ENCODE results near the gene NANS.

The NANS gene

GRCh38 chr9:98038958-98039357, 17.6 kb upstream of the NANS start:
- H3K36me3 ChIP-seq (ENCODE audit: control insufficient read depth, insufficient read depth, low read length): no peaks in the 10 kb centered on the region
- WGBS (ENCODE audit: insufficient coverage, insufficient read length): no CpG with 5 or more reads among the region's 8 CpGs
- no peak overlapping the region for H3K4me3 ChIP-seq (ENCODE audit: low read length)
- H3K4me1 ChIP-seq (ENCODE audit: control insufficient read depth, insufficient read depth, low read length): no peaks in the 10 kb centered on the region
- DNase-seq (ENCODE audit: low read depth, low spot score): no peak
- H3K27me3 ChIP-seq (ENCODE audit: control insufficient read depth, insufficient read depth, low read length): no peaks in the 10 kb centered on the region
- H3K27ac ChIP-seq (ENCODE audit: low read length): no peak overlapping the region
- H3K9me3 ChIP-seq (ENCODE audit: control insufficient read depth, insufficient read depth, low read length): no peaks in the 10 kb centered on the region

- no peak overlapping the region for H3K4me3 ChIP-seq (ENCODE audit: low read length)
- no peak overlapping the region for H3K27ac ChIP-seq (ENCODE audit: low read length)
- no peak for DNase-seq (ENCODE audit: low read depth, low spot score)
- no peaks in the 10 kb centered on the region for H3K27me3 ChIP-seq (ENCODE audit: control insufficient read depth, insufficient read depth, low read length)
- H3K9me3 ChIP-seq (ENCODE audit: control insufficient read depth, insufficient read depth, low read length): no peaks in the 10 kb centered on the region
- no peaks in the 10 kb centered on the region for H3K4me1 ChIP-seq (ENCODE audit: control insufficient read depth, insufficient read depth, low read length)
- no peaks in the 10 kb centered on the region for H3K36me3 ChIP-seq (ENCODE audit: control insufficient read depth, insufficient read depth, low read length)
- WGBS (ENCODE audit: insufficient coverage, insufficient read length): no CpG with 5 or more reads among the region's 10 CpGs
Observed at GRCh38 chr9:98039607-98040017, 16.9 kb upstream of the NANS start.

- WGBS (ENCODE audit: insufficient coverage, insufficient read length): no CpG with 5 or more reads among the region's 6 CpGs
- Histone ChIP-seq H3K27ac (ENCODE audit: low read length) (no peak overlapping the region), H3K9me3 (ENCODE audit: control insufficient read depth, insufficient read depth, low read length) (no peaks in the 10 kb centered on the region), H3K4me3 (ENCODE audit: low read length) (no peak overlapping the region), H3K4me1 (ENCODE audit: control insufficient read depth, insufficient read depth, low read length) (no peaks in the 10 kb centered on the region), H3K36me3 (ENCODE audit: control insufficient read depth, insufficient read depth, low read length) (no peaks in the 10 kb centered on the region), H3K27me3 (ENCODE audit: control insufficient read depth, insufficient read depth, low read length) (no peaks in the 10 kb centered on the region)
- DNase-seq (ENCODE audit: low read depth, low spot score): no peak
Observed at GRCh38 chr9:98040212-98040611, 16.3 kb upstream of the NANS start.

GRCh38 chr9:98043915-98044314, 12.6 kb upstream of the NANS start:
- H3K27me3 ChIP-seq (ENCODE audit: control insufficient read depth, insufficient read depth, low read length): no peaks in the 10 kb centered on the region
- H3K27ac ChIP-seq (ENCODE audit: low read length): no peak overlapping the region
- H3K9me3 ChIP-seq (ENCODE audit: control insufficient read depth, insufficient read depth, low read length): no peaks in the 10 kb centered on the region
- DNase-seq (ENCODE audit: low read depth, low spot score): no peak
- H3K4me1 ChIP-seq (ENCODE audit: control insufficient read depth, insufficient read depth, low read length): no peaks in the 10 kb centered on the region
- no CpG with 5 or more reads among the region's 5 CpGs for WGBS (ENCODE audit: insufficient coverage, insufficient read length)
- H3K36me3 ChIP-seq (ENCODE audit: control insufficient read depth, insufficient read depth, low read length): no peaks in the 10 kb centered on the region
- H3K4me3 ChIP-seq (ENCODE audit: low read length): no peak overlapping the region

DNA sequence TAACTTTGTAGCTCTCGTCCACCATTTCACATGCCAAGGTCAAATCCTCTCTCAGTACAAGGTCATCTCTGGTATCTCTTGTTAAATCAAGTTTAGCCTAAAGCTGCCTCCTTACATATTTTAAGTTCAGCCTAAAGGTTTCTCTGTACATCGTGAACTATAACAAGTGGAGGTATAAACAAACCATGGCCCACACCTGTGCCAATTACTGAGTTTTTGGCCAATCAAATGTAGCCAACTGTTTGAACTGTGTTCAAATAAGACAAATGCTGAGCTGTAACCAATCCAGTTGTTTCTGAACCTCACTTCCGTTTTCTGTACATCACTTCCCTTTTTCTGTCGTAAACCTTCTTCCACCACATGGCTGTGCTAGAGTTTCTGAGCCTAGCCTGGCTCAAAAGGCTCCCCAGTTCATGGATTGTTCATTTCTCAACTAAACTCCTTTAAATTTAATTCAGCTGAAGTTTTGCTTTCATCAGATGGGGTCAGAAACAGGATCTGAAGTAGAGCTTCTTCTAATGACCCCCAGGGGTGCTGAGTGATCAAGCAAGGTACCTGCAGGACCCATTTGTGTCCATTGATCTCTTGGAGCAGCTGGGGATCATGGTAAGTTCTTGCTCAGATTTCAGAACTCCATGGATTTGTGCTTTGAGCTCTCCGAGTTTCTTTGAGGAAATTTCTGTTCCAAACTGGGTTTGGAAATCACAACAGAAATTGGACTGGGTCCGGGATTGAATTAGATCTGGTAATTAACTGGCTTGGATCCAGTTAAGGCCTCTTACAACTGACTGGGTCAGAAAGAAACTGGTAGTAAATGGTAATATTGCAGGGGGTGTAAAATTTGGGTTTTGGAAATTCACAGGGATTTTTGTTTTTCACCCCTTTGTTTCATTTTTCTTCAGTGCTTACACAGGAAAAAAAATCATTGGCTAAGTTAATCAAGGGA, 11.0 kb upstream of the NANS start:
- no CpG with 5 or more reads among the region's 6 CpGs for WGBS (ENCODE audit: insufficient coverage, insufficient read length)
- H3K4me3 ChIP-seq (ENCODE audit: low read length): no peak overlapping the region
- no peaks in the 10 kb centered on the region for H3K9me3 ChIP-seq (ENCODE audit: control insufficient read depth, insufficient read depth, low read length)
- DNase-seq (ENCODE audit: low read depth, low spot score): no peak
- H3K36me3 ChIP-seq (ENCODE audit: control insufficient read depth, insufficient read depth, low read length): no peaks in the 10 kb centered on the region
- H3K27ac ChIP-seq (ENCODE audit: low read length): no peak overlapping the region
- H3K27me3 ChIP-seq (ENCODE audit: control insufficient read depth, insufficient read depth, low read length): no peaks in the 10 kb centered on the region
- no peaks in the 10 kb centered on the region for H3K4me1 ChIP-seq (ENCODE audit: control insufficient read depth, insufficient read depth, low read length)

GRCh38 chr9:98046180-98046543, 10.4 kb upstream of the NANS start:
- WGBS (ENCODE audit: insufficient coverage, insufficient read length): no CpG with 5 or more reads among the region's 9 CpGs
- H3K36me3 ChIP-seq (ENCODE audit: control insufficient read depth, insufficient read depth, low read length): no peaks in the 10 kb centered on the region
- H3K27ac ChIP-seq (ENCODE audit: low read length): no peak overlapping the region
- H3K4me3 ChIP-seq (ENCODE audit: low read length): no peak overlapping the region
- no peaks in the 10 kb centered on the region for H3K9me3 ChIP-seq (ENCODE audit: control insufficient read depth, insufficient read depth, low read length)
- no peaks in the 10 kb centered on the region for H3K27me3 ChIP-seq (ENCODE audit: control insufficient read depth, insufficient read depth, low read length)
- no peaks in the 10 kb centered on the region for H3K4me1 ChIP-seq (ENCODE audit: control insufficient read depth, insufficient read depth, low read length)
- no peak for DNase-seq (ENCODE audit: low read depth, low spot score)

DNA sequence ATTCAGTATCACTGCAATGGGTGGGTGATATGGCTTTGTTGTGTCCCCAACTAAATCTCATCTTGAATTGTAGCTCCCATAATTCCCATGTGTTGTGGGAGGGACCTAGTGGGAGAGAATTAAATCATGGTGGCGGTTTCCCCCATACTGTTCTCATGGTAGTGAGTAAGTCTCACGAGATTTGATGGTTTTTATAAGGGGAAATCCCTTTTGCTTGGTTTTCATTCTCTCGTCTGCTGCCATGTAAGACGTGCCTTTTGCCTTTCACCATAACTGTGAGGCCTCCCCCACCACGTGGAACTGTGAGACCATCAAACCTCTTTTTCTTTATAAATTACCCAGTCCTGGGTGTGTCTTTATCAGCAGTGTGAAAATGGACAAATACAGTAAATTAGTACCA, 9.5 kb upstream of the NANS start:
- DNase-seq (ENCODE audit: low read depth, low spot score): no peak
- Histone ChIP-seq H3K4me1 (ENCODE audit: control insufficient read depth, insufficient read depth, low read length) (no peaks in the 10 kb centered on the region), H3K9me3 (ENCODE audit: control insufficient read depth, insufficient read depth, low read length) (no peaks in the 10 kb centered on the region), H3K27ac (ENCODE audit: low read length) (no peak overlapping the region), H3K27me3 (ENCODE audit: control insufficient read depth, insufficient read depth, low read length) (no peaks in the 10 kb centered on the region), H3K36me3 (ENCODE audit: control insufficient read depth, insufficient read depth, low read length) (no peaks in the 10 kb centered on the region), H3K4me3 (ENCODE audit: low read length) (no peak overlapping the region)
- no CpG with 5 or more reads among the region's 5 CpGs for WGBS (ENCODE audit: insufficient coverage, insufficient read length)

DNA sequence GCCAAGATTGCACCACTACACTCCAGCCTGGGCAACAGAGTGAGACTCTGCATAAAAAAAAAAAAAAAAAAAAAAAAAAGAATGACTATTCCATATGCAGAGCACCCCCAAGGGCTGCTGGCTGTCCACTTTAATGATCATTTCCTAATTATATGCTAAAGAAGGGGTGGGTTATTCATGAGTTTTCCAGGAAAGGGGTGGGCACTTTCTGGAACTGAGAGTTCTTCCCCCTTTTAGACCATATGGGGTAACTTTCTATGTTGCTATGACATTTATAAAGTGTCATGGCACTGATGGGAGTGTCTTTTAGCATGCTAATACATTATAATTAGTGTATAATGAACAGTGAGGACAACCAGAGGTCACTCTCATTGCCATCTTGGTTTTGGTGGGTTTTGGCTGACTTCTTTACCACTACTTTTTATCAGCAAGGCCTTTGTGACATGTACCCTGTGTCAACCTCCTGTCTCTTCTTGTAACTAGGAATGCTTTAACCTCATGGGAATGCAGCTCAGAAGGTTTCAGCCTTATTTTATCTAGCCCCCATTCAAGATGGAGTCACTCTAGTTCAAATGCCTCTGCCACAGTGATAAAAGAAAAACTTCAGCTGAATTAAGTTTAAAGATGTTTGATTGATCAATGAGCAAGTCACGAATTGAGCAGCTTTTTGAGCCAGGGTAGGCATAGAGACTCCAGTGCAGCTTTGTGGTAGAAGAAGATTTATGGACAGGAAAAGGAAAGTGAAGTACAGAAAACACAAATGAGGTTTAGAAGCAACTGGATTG, 7.1 kb upstream of the NANS start:
- no peak overlapping the region for H3K4me3 ChIP-seq (ENCODE audit: low read length)
- no peaks in the 10 kb centered on the region for H3K27me3 ChIP-seq (ENCODE audit: control insufficient read depth, insufficient read depth, low read length)
- H3K4me1 ChIP-seq (ENCODE audit: control insufficient read depth, insufficient read depth, low read length): no peaks in the 10 kb centered on the region
- no peaks in the 10 kb centered on the region for H3K36me3 ChIP-seq (ENCODE audit: control insufficient read depth, insufficient read depth, low read length)
- H3K9me3 ChIP-seq (ENCODE audit: control insufficient read depth, insufficient read depth, low read length): no peaks in the 10 kb centered on the region
- DNase-seq (ENCODE audit: low read depth, low spot score): no peak
- no CpG with 5 or more reads among the region's 1 CpG for WGBS (ENCODE audit: insufficient coverage, insufficient read length)
- no peak overlapping the region for H3K27ac ChIP-seq (ENCODE audit: low read length)

DNA sequence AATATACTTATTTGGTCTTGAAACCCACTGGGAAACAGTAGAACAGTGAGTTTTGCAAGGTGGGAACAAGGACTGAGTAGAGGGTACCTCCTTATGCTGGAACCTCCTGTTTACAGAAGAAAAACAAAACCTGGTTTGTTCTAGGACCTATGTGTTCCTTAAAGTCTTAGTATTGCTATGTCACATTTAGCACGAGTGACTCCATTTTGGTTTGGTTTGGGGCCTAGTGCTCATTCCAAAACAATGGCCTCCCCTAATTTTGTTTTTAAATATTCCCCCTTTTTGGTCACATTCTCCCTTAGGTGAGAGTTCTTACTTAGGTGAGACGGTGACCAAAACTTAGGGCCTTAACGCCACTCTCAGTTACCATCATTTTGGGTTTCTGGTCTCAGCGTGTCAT, 6.2 kb upstream of the NANS start:
- H3K4me3 ChIP-seq (ENCODE audit: low read length): no peak overlapping the region
- no peaks in the 10 kb centered on the region for H3K36me3 ChIP-seq (ENCODE audit: control insufficient read depth, insufficient read depth, low read length)
- H3K9me3 ChIP-seq (ENCODE audit: control insufficient read depth, insufficient read depth, low read length): no peaks in the 10 kb centered on the region
- DNase-seq (ENCODE audit: low read depth, low spot score): no peak
- no CpG with 5 or more reads among the region's 4 CpGs for WGBS (ENCODE audit: insufficient coverage, insufficient read length)
- no peaks in the 10 kb centered on the region for H3K4me1 ChIP-seq (ENCODE audit: control insufficient read depth, insufficient read depth, low read length)
- H3K27ac ChIP-seq (ENCODE audit: low read length): no peak overlapping the region
- H3K27me3 ChIP-seq (ENCODE audit: control insufficient read depth, insufficient read depth, low read length): no peaks in the 10 kb centered on the region

GRCh38 chr9:98054376-98054951, 2.1 kb upstream of the NANS start:
- H3K9me3 ChIP-seq (ENCODE audit: control insufficient read depth, insufficient read depth, low read length): no peaks in the 10 kb centered on the region
- H3K4me1 ChIP-seq (ENCODE audit: control insufficient read depth, insufficient read depth, low read length): peaks cover 2% of the 10 kb centered on the region; the same call in 1 of the 2 replicates
- no peak for DNase-seq (ENCODE audit: low read depth, low spot score)
- H3K4me3 ChIP-seq (ENCODE audit: low read length): no peak overlapping the region
- H3K27ac ChIP-seq (ENCODE audit: low read length): no peak overlapping the region
- no peaks in the 10 kb centered on the region for H3K36me3 ChIP-seq (ENCODE audit: control insufficient read depth, insufficient read depth, low read length)
- WGBS (ENCODE audit: insufficient coverage, insufficient read length): no CpG with 5 or more reads among the region's 7 CpGs
- no peaks in the 10 kb centered on the region for H3K27me3 ChIP-seq (ENCODE audit: control insufficient read depth, insufficient read depth, low read length)
